Panc1 (cell line): ENCODE measurements around the gene PRRT3.

Experiments
- CTCF ChIP-seq: fragments of 450-650 bp; IDR thresholded peaks from 2 replicates; pipeline ENCODE4 v1.5.1; 2017; ENCODE audit warnings: mild to moderate bottlenecking
- POLR2AphosphoS5 ChIP-seq: IDR thresholded peaks from 2 replicates; pipeline ENCODE4 v1.6.1; 2012; ENCODE audit warnings: mild to moderate bottlenecking, low read depth, low read length, moderate library complexity
- SIN3A ChIP-seq: IDR thresholded peaks from 2 replicates; pipeline ENCODE4 v1.6.1; 2012; ENCODE audit warnings: low read depth, mild to moderate bottlenecking, low read length, moderate library complexity, borderline replicate concordance; ENCODE audit not compliant: insufficient read depth

- TF ChIP-seq CTCF, result no peak
- no peak; the same call in 1 of the 2 replicates for TF ChIP-seq POLR2AphosphoS5
- no peak for TF ChIP-seq SIN3A
Observed at GRCh38 chr3:9916734-9917680, 35.2 kb downstream of the PRRT3 start, which contains the start of gene IL17RC.
